ENCODE results near the gene TBC1D21. TPM values are rescaled to one million over a fixed set of nuclear protein-coding genes. Genes with fewer than 3 reads are reported as not detected.

TBC1D21 gene
- total and polyA plus RNA-seq, 2 of the 8 experiments (the other 6 are each of a cell fraction or from before 2014, with no cell fraction given): not detected

- Histone ChIP-seq H3K9ac (replicated peaks in 1 of 4; ENCODE audit: extremely low read depth in 1 of 4, low read depth in 3 of 4, low read length in 3 of 4) (no peak overlapping the region), H2BK12ac (ENCODE audit: low read depth, low read length) (no peak overlapping the region), H3K23me2 (ENCODE audit: low read depth, low read length) (peaks cover 5% of the 10 kb centered on the region; the same call in 1 of the 2 replicates), H3K36me3 (ENCODE audit: control insufficient read depth in 2 of 4, insufficient read depth in 4 of 4, low read length in 3 of 4) (no peaks in the 10 kb centered on the region), H3K4me2 (ENCODE audit: insufficient read depth in 1 of 2, low read depth in 2 of 2, low read length in 2 of 2) (no peak overlapping the region), H2BK5ac (ENCODE audit: low read depth, low read length) (no peak overlapping the region), H3K14ac (ENCODE audit: insufficient read length) (no peak overlapping the region), H3K18ac (ENCODE audit: extremely low read depth, low read length) (no peak overlapping the region), H4K5ac (ENCODE audit: insufficient read length, low read depth, low read length) (no peak overlapping the region), H3K4ac (replicated peaks; ENCODE audit: insufficient read length, low read depth, low read length) (no peak overlapping the region), H2BK20ac (ENCODE audit: low read length) (no peak overlapping the region), H3K4me3 (ENCODE audit: extremely low read depth in 1 of 4, insufficient read depth in 2 of 4, low read depth in 3 of 4, low read length in 4 of 4) (no peak overlapping the region), H2AK5ac (ENCODE audit: low read depth, low read length) (no peak overlapping the region), H4K91ac (replicated peaks; ENCODE audit: insufficient read length, low read length) (no peak overlapping the region), H3K79me1 (ENCODE audit: low read depth, low read length) (no peaks in the 10 kb centered on the region), H2AFZ (ENCODE audit: low read length) (no peak overlapping the region), H3K4me1 (replicated peaks in 1 of 4; ENCODE audit: control insufficient read depth in 3 of 4, insufficient read depth in 4 of 4, low read length in 3 of 4) (peaks cover 0 to 9% (median 3%) of the 10 kb centered on the region in 4 experiments; a peak in 6 of 7 replicates), H3K9me3 (ENCODE audit: insufficient read depth in 2 of 2, low read depth in 1 of 2, low read length in 1 of 2) (no peaks in the 10 kb centered on the region), H3K56ac (replicated peaks; ENCODE audit: insufficient read length, low read depth, low read length) (no peak overlapping the region), H3K27me3 (replicated peaks in 1 of 4; ENCODE audit: control insufficient read depth in 3 of 4, extremely low read depth in 1 of 4, insufficient read depth in 3 of 4, low read length in 3 of 4) (no peaks in the 10 kb centered on the region; a peak in 1 of 7 replicates), H4K20me1 (replicated peaks in 1 of 2; ENCODE audit: control insufficient read depth in 1 of 2, insufficient read depth in 2 of 2, low read length in 2 of 2) (peaks cover 0 to 7% of the 10 kb centered on the region in 2 experiments), H3K23ac (ENCODE audit: insufficient read length) (no peak overlapping the region), H2BK120ac (replicated peaks; ENCODE audit: low read depth, low read length) (no peak overlapping the region), H2BK15ac (ENCODE audit: low read length) (no peak overlapping the region), H3K79me2 (ENCODE audit: control insufficient read depth in 1 of 2, insufficient read depth in 2 of 2, low read length in 2 of 2) (no peaks in the 10 kb centered on the region), H3K27ac (ENCODE audit: low read depth, low read length) (no peak overlapping the region), H4K8ac (ENCODE audit: extremely low read depth, insufficient read depth, low read length) (no peak overlapping the region)
- CTCF ChIA-PET (ENCODE audit: partially characterized antibody): interaction anchor here (0.7 to 2.6 kb wide), 7 partner anchors 9 to 95 kb away, joined by 3 to 16 read pairs (median 4); no protein-coding TSS in a partner anchor
- DNase-seq (ENCODE audit: low read depth in 1 of 2, low spot score in 2 of 2) (no peak), FAIRE-seq (no peak)
- TF ChIP-seq EP300 (IDR thresholded peaks at IDR 0.05; ENCODE audit: borderline replicate concordance in 1 of 2, low read depth in 2 of 2, low read length in 2 of 2) (no peak), RXRA (IDR thresholded peaks at IDR 0.05; ENCODE audit: insufficient read depth, low read depth, low read length) (no peak), CBX5 (IDR thresholded peaks at IDR 0.05; ENCODE audit: low read depth, low read length) (no peak), ASH2L (IDR thresholded peaks at IDR 0.05; ENCODE audit: low read length) (no peak)
- TF ChIP-seq, protein P1, sequence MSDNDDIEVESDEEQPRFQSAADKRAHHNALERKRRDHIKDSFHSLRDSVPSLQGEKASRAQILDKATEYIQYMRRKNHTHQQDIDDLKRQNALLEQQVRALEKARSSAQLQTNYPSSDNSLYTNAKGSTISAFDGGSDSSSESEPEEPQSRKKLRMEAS (IDR thresholded peaks at IDR 0.05): no peak
- POLR2A ChIA-PET (ENCODE audit: partially characterized antibody): no interaction called here
- 68% methylated on average over 6 of the region's 6 CpGs; no CpG with 5 or more reads in 1 of the 2 experiments for WGBS, 2 experiments (ENCODE audit: extremely low coverage in 1 of 2, insufficient coverage in 1 of 2, insufficient read length in 1 of 2, insufficient replicate concordance in 2 of 2, low coverage in 1 of 2, low lambda C conversion rate in 2 of 2, missing lambda C conversion rate in 1 of 2)
Measured at GRCh38 chr15:73932381-73933191, 59.2 kb downstream of the TBC1D21 start.

All from H1 (cell line).